NCI-H1105 (cell line): ENCODE data around the gene MYORG.

Experiments used
- DNase-seq: peaks from one replicate; lab custom pipeline; 2025; lab: John Stamatoyannopoulos, UW

Gene MYORG

GRCh38 chr9:34384368-34385165 is 7.9 kb upstream of the MYORG start:
- DNase-seq, result no peak

GRCh38 chr9:34383904-34384303 is 7.2 kb upstream of the MYORG start:
- no peak for DNase-seq

- no peak for DNase-seq
Observed at GRCh38 chr9:34382879-34383278, 6.2 kb upstream of the MYORG start.

GRCh38 chr9:34382054-34382453 is 5.4 kb upstream of the MYORG start:
- no peak for DNase-seq

- DNase-seq, result no peak
Observed at GRCh38 chr9:34381323-34381722, 4.6 kb upstream of the MYORG start.

- peak; percentile 57 for DNase-seq
Observed at GRCh38 chr9:34380511-34381315, 4.0 kb upstream of the MYORG start.

GRCh38 chr9:34380034-34380510 is 3.4 kb upstream of the MYORG start:
- DNase-seq, result no peak

GRCh38 chr9:34379334-34380033 is 2.8 kb upstream of the MYORG start:
- DNase-seq, result peak; percentile 87

GRCh38 chr9:34378376-34379060 is 1.8 kb upstream of the MYORG start:
- DNase-seq, result no peak

GRCh38 chr9:34377404-34377746 is 677 bp upstream of the MYORG start:
- no peak for DNase-seq

- DNase-seq, result peak; percentile 7
Observed at GRCh38 chr9:34375901-34376595, 650 bp downstream of the MYORG start.

GRCh38 chr9:34374905-34375552 is 1.7 kb downstream of the MYORG start:
- DNase-seq, result no peak

- no peak for DNase-seq
Observed at GRCh38 chr9:34374339-34374738, 2.4 kb downstream of the MYORG start.

GRCh38 chr9:34373749-34374148 is 2.9 kb downstream of the MYORG start:
- DNase-seq, result no peak

GRCh38 chr9:34372467-34373011 is 4.2 kb downstream of the MYORG start:
- no peak for DNase-seq

- DNase-seq, result no peak
Observed at GRCh38 chr9:34371886-34372466, 4.7 kb downstream of the MYORG start.

- DNase-seq, result no peak
Observed at GRCh38 chr9:34370970-34371880, 5.5 kb downstream of the MYORG start.

- no peak for DNase-seq
Observed at GRCh38 chr9:34370335-34370969, 6.2 kb downstream of the MYORG start.

GRCh38 chr9:34369636-34370035 is 7.1 kb downstream of the MYORG start:
- no peak for DNase-seq
